A549 (cell line): ENCODE measurements around the gene DEDD2. TPM values are rescaled to one million over a fixed set of nuclear protein-coding genes. Genes with fewer than 3 reads are reported as not detected.
A peak's percentile ranks its signal among the peaks of the same experiment; 100 is the strongest.

Source experiments
- ATAC-seq, 2 experiments: fragments of 200-7000 bp in 1 of 2; fragments of >200 bp in 1 of 2; cut with Nextera tagmentation in 1 of 2; cut with Tn5 transposase in 1 of 2; 3 replicates each; pipeline versions ENCODE4 v1.8.0 to v1.9.1; 2018 to 2020; ENCODE audit warnings: mild to moderate bottlenecking in 1 of 2, moderate library complexity in 1 of 2
- CTCF ChIA-PET: fragments of 300-600 bp; sonication (Branson Sonifier 250); formaldehyde crosslinking; extraction: SDS; loops from one replicate; lab custom pipeline; 2021; ENCODE audit warnings: antibody characterized with exemption, inconsistent platforms; lab: Yijun Ruan, JAX
- POLR2A ChIA-PET: fragments of 350-600 bp; formaldehyde crosslinking; extraction: SDS; loops from one replicate; lab custom pipeline; 2021; ENCODE audit warnings: antibody characterized with exemption, inconsistent platforms; lab: Yijun Ruan, JAX
- DNase-seq, 2 experiments: peaks; one replicate each; pipeline versions ENCODE4 v3.0.0 to v3.0.0-alpha.2; 2011 to 2016; ENCODE audit warnings: low read depth in 1 of 2, low spot score in 1 of 2
- FAIRE-seq: peaks from 2 replicates; lab custom pipeline; 2011; peaks lifted over from hg19 to GRCh38; lab: Jason Lieb, UNC
- H3K27ac ChIP-seq, 2 experiments: fragments of >200 bp; sonication (Bioruptor Twin); formaldehyde crosslinking; 3 replicates each; pipeline ENCODE4 v1.5.1; 2016 to 2017
- H3K4me1 ChIP-seq: fragments of >200 bp; sonication (Bioruptor Twin); formaldehyde crosslinking; 3 replicates; pipeline ENCODE4 v1.6.1; 2016
- H3K4me2 ChIP-seq: fragments of >200 bp; sonication (Bioruptor Twin); formaldehyde crosslinking; 3 replicates; pipeline ENCODE4 v1.6.1; 2016
- H3K4me3 ChIP-seq: fragments of >200 bp; sonication (Bioruptor Twin); formaldehyde crosslinking; 3 replicates; pipeline ENCODE4 v1.5.1; 2016
- H3K9me3 ChIP-seq: fragments of >200 bp; sonication (Bioruptor Twin); formaldehyde crosslinking; 3 replicates; pipeline ENCODE4 v1.6.1; 2016
- CBX2 ChIP-seq: fragments of 200-600 bp; sonication (generic); IDR thresholded peaks from 2 replicates; pipeline ENCODE4 v1.6.1; 2016; ENCODE audit warnings: low read depth, mild to moderate bottlenecking, borderline replicate concordance
- CBX8 ChIP-seq: fragments of 200-600 bp; sonication (generic); IDR thresholded peaks from 2 replicates; pipeline ENCODE4 v1.6.1; 2016
- CHD2 ChIP-seq: fragments of 150-350 bp; IDR thresholded peaks from 2 replicates; pipeline ENCODE4 v1.6.1; 2014; ENCODE audit warnings: low read length; ENCODE audit not compliant: partially characterized antibody
- EHF ChIP-seq: fragments of 250-450 bp; sonication (Bioruptor Pico); IDR thresholded peaks from 2 replicates; pipeline ENCODE4 v1.5.0; 2020; ENCODE audit warnings: mild to moderate bottlenecking
- EP300 ChIP-seq, 2 experiments: fragments of >200 bp; sonication (Bioruptor Twin); formaldehyde crosslinking; IDR thresholded peaks; 2 replicates in 1 of 2; 3 replicates in 1 of 2; pipeline ENCODE4 v1.6.1; 2016 to 2017
- HDAC2 ChIP-seq: fragments of 200-600 bp; sonication (generic); IDR thresholded peaks from 2 replicates; pipeline ENCODE4 v1.6.1; 2016
- HEYL ChIP-seq: fragments of 250-450 bp; sonication (Bioruptor Pico); IDR thresholded peaks from 2 replicates; pipeline ENCODE4 v1.8.0; 2021; ENCODE audit warnings: mild to moderate bottlenecking, moderate library complexity
- HOXB5 ChIP-seq: fragments of 250-450 bp; sonication (Bioruptor Pico); IDR thresholded peaks from 2 replicates; pipeline ENCODE4 v1.5.0; 2020; ENCODE audit warnings: mild to moderate bottlenecking, moderate library complexity
- JUN ChIP-seq, 2 experiments: fragments of >200 bp; sonication (Bioruptor Twin); formaldehyde crosslinking; IDR thresholded peaks; 2 replicates in 1 of 2; 3 replicates in 1 of 2; pipeline ENCODE4 v1.6.1; 2016 to 2017
- KDM5A ChIP-seq: fragments of 200-600 bp; sonication (generic); IDR thresholded peaks from 2 replicates; pipeline ENCODE4 v1.6.1; 2016; ENCODE audit warnings: antibody characterized with exemption, mild to moderate bottlenecking
- MAFK ChIP-seq: fragments of 450-650 bp; IDR thresholded peaks from 2 replicates; pipeline ENCODE4 v1.6.1; 2014; ENCODE audit not compliant: partially characterized antibody
- MYC ChIP-seq: IDR thresholded peaks from 2 replicates; pipeline ENCODE4 v1.6.1; 2012; ENCODE audit warnings: mild to moderate bottlenecking, inconsistent platforms, low read length, improper control_type of control experiment, borderline replicate concordance
- NFE2L2 ChIP-seq: fragments of 150-350 bp; conservative IDR thresholded peaks from 2 replicates; pipeline ENCODE4 v1.6.1; 2014; ENCODE audit warnings: low read length
- NR3C1 ChIP-seq: fragments of >200 bp; sonication (Bioruptor Twin); formaldehyde crosslinking; IDR thresholded peaks from 3 replicates; pipeline ENCODE4 v1.6.1; 2017
- PHF8 ChIP-seq: fragments of 200-600 bp; sonication (generic); IDR thresholded peaks from 2 replicates; pipeline ENCODE4 v1.6.1; 2016; ENCODE audit warnings: low read depth, mild to moderate bottlenecking, antibody characterized with exemption, moderate library complexity, borderline replicate concordance
- POLR2A ChIP-seq: IDR thresholded peaks from 2 replicates; pipeline ENCODE4 v1.6.1; 2012; ENCODE audit warnings: mild to moderate bottlenecking, low read length
- RAD21 ChIP-seq, 2 experiments: fragments of >200 bp in 1 of 2; sonication (Bioruptor Twin) in 1 of 2; formaldehyde crosslinking in 1 of 2; IDR thresholded peaks in 1 of 2; conservative IDR thresholded peaks in 1 of 2; 2 replicates in 1 of 2; 3 replicates in 1 of 2; pipeline ENCODE4 v1.6.1; 2012 to 2018; ENCODE audit warnings: inconsistent platforms in 1 of 2
- RCOR1 ChIP-seq: fragments of 150-350 bp; IDR thresholded peaks from 2 replicates; pipeline ENCODE4 v1.6.1; 2014; ENCODE audit warnings: antibody characterized with exemption, low read length, low read depth
- RFX5 ChIP-seq: fragments of 450-650 bp; IDR thresholded peaks from 2 replicates; pipeline ENCODE4 v1.7.1; 2014; ENCODE audit warnings: antibody characterized with exemption, mild to moderate bottlenecking, moderate library complexity
- RNF2 ChIP-seq: fragments of 200-600 bp; sonication (generic); IDR thresholded peaks from 2 replicates; pipeline ENCODE4 v1.6.1; 2016; ENCODE audit warnings: low read depth, mild to moderate bottlenecking, antibody characterized with exemption, moderate library complexity, borderline replicate concordance
- SREBF2 ChIP-seq: fragments of 450-650 bp; IDR thresholded peaks from 2 replicates; pipeline ENCODE4 v1.6.1; 2014; ENCODE audit warnings: mild to moderate bottlenecking, moderate library complexity
- TFCP2L1 ChIP-seq: fragments of 250-450 bp; sonication (Bioruptor Pico); IDR thresholded peaks from 2 replicates; pipeline ENCODE4 v1.5.0; 2021; ENCODE audit warnings: mild to moderate bottlenecking
- TP53 ChIP-seq: fragments of 250-450 bp; sonication (Bioruptor Pico); IDR thresholded peaks from 2 replicates; pipeline ENCODE4 v1.5.0; 2021; ENCODE audit warnings: mild to moderate bottlenecking, moderate library complexity
- ZC3H11A ChIP-seq: fragments of 450-650 bp; IDR thresholded peaks from 2 replicates; pipeline ENCODE4 v1.6.1; 2014; ENCODE audit warnings: antibody characterized with exemption, mild to moderate bottlenecking
- ZNF302 ChIP-seq: fragments of 250-450 bp; sonication (Bioruptor Pico); IDR thresholded peaks from 2 replicates; pipeline ENCODE4 v1.9.0; 2021; ENCODE audit warnings: inconsistent platforms, mild to moderate bottlenecking, moderate library complexity
- ZSCAN20 ChIP-seq: fragments of 250-450 bp; sonication (Bioruptor Pico); IDR thresholded peaks from 2 replicates; pipeline ENCODE4 v1.8.0; 2022; ENCODE audit warnings: mild to moderate bottlenecking, moderate library complexity
- WGBS: methylation state at CpG from one replicate; pipeline ENCODE4 v1.1.6; 2017; ENCODE audit errors: missing lambda C conversion rate; 5-methylcytosine and 5-hydroxymethylcytosine counted together
- polyA plus RNA-seq, 4 experiments: library from polyadenylated mRNA; depleted of rRNA in 3 of 4; stranded (reverse); fragments of >200 nt; fragmentation: RNase III in 1 of 4; extraction: RNeasy Plus Mini Kit Qiagen cat#74134 plus additional on column Dnase treatment in 1 of 4; gene quantifications; 2 replicates in 3 of 4; 3 replicates in 1 of 4; pipeline ENCODE4 v1.2.3, GENCODE V29; 2011 to 2017
- TF ChIP-seq, protein P1 (sequence below): fragments of >200 bp; sonication (Bioruptor Twin); formaldehyde crosslinking; IDR thresholded peaks from 3 replicates; pipeline ENCODE4 v1.6.1; 2016
- TF ChIP-seq, protein P2 (sequence below): fragments of >200 bp; sonication (Bioruptor Twin); formaldehyde crosslinking; IDR thresholded peaks from 3 replicates; pipeline ENCODE4 v1.5.1; 2016
- TF ChIP-seq, protein P3 (sequence below): IDR thresholded peaks from 2 replicates; pipeline ENCODE4 v1.6.1; 2012
- TF ChIP-seq, protein P4 (sequence below): fragments of 450-650 bp; IDR thresholded peaks from 2 replicates; pipeline ENCODE4 v1.6.1; 2014; ENCODE audit warnings: antibody characterized with exemption
- TF ChIP-seq, protein P5 (sequence below): fragments of 150-350 bp; IDR thresholded peaks from 2 replicates; pipeline ENCODE4 v1.6.1; 2014; ENCODE audit warnings: low read depth, mild to moderate bottlenecking, low read length

The DEDD2 gene
- polyA plus RNA-seq, 2 of the 4 experiments (the other 2 are of a cell fraction), result 30.8 to 54.1 TPM

DNA sequence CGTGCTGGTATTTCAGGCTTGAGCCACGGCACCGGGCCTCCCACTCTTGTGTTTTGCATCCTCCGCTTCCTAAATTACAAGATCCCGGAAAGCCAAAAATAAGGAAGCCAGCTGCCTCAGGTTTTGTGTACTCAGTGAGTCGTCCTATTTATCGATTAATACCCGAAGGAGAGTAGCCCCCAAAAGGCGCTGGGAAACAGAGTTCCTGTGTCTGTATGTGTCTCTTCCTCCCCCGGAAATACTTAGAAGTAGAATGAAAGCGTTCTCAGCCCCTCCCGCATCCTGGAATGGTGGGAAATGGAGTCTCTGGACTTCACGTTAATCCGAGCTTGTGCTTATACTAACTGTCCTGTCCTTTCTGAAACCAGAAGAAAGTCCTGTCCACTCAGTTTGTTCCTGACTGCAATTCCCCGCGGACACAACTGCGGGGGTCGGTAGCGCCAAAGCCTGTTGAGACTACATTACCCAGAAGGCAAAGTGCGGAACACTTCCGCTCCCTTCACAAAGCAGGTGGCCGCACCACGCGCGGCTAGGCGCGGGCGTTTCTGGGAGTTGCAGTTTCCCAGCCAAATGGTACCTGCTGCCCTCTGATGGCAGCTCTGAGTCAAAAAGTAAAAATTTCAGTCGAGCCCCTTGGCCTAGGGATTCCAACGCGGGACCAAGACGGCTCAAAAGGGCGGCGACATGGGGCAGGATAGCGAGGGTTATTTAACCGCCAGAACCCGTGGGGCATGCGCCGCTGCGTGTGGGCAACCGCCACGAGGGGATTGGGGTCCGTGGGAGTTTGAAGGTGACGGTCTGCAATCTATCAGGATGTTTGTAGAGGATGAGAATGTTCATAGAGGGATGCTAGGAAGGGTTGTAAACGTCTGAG lies 27.1 kb upstream of the DEDD2 start (continued):
- TF ChIP-seq, protein P1, sequence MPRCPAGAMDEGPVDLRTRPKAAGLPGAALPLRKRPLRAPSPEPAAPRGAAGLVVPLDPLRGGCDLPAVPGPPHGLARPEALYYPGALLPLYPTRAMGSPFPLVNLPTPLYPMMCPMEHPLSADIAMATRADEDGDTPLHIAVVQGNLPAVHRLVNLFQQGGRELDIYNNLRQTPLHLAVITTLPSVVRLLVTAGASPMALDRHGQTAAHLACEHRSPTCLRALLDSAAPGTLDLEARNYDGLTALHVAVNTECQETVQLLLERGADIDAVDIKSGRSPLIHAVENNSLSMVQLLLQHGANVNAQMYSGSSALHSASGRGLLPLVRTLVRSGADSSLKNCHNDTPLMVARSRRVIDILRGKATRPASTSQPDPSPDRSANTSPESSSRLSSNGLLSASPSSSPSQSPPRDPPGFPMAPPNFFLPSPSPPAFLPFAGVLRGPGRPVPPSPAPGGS, result peak; percentile 52; the same call in 1 of the 3 replicates
- TF ChIP-seq SREBF2 (no peak), MAFK (peak; percentile 2), TFCP2L1 (0 out of 2 replicates have a peak, but pooled peaks have one; percentile 47), RFX5 (peak; percentile 47; the same call in 1 of the 2 replicates), NR3C1 (no peak), POLR2A (peak; percentile 18; the same call in 1 of the 2 replicates), CHD2 (peak; percentile 22), EP300 (IDR thresholded peaks at IDR 0.05) (no peak; a peak in 1 of 5 replicates), TP53 (CRISPR knock-in tag) (peak; percentile 84; the same call in 1 of the 2 replicates)
- TF ChIP-seq, protein P2, sequence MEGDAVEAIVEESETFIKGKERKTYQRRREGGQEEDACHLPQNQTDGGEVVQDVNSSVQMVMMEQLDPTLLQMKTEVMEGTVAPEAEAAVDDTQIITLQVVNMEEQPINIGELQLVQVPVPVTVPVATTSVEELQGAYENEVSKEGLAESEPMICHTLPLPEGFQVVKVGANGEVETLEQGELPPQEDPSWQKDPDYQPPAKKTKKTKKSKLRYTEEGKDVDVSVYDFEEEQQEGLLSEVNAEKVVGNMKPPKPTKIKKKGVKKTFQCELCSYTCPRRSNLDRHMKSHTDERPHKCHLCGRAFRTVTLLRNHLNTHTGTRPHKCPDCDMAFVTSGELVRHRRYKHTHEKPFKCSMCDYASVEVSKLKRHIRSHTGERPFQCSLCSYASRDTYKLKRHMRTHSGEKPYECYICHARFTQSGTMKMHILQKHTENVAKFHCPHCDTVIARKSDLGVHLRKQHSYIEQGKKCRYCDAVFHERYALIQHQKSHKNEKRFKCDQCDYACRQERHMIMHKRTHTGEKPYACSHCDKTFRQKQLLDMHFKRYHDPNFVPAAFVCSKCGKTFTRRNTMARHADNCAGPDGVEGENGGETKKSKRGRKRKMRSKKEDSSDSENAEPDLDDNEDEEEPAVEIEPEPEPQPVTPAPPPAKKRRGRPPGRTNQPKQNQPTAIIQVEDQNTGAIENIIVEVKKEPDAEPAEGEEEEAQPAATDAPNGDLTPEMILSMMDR, result peak; percentile 86
- TF ChIP-seq, protein P3, sequence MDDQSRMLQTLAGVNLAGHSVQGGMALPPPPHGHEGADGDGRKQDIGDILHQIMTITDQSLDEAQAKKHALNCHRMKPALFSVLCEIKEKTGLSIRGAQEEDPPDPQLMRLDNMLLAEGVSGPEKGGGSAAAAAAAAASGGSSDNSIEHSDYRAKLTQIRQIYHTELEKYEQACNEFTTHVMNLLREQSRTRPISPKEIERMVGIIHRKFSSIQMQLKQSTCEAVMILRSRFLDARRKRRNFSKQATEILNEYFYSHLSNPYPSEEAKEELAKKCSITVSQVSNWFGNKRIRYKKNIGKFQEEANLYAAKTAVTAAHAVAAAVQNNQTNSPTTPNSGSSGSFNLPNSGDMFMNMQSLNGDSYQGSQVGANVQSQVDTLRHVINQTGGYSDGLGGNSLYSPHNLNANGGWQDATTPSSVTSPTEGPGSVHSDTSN, result peak; percentile 83

DNA sequence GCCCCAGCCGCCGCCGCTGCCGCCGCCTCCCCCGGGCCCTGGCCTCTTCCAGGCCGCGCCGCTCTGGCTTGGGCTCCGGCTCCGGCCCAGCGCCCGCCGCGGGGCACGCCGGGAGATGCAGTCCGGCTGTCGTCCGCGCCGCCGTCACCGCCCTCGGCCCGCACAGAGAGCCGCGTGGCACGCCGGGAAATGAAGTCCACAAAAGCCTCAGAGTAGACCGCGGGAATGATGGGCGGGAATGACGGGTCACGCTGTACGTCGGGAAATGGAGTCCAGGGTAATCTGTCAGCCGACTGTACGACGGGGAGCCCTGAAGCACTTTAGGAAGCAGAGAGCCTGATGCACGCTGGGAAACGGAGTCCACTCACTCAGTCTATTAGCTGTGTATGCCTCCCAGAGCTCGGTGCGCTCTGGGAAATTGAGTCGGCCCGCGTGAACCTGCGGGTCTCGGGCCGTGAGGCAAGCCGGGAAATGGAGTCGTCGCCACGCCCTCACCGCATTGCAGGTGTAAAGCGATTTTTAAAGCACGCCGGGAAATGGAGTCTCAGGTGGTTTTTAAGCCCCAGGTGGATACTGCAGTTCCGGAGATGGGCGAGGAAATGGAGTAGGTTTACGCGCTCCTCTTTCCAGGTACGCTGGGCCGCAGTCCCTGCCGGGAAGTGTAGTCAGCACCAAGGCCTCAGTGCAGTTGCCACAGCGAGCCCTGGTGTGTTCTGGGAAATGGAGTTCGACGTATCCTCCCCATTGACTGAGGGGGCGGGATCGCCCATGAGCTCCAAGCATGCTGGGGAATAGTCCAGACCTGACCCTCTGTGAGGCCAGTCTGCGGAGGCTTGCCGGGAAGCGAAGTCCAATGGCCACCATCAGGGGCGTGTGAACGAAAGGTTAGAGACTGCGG lies 25.3 kb upstream of the DEDD2 start, which contains the start of gene GSK3A:
GSK3A (minus strand) TSS at position 91 of the 898 bp plus-strand sequence. CDS start 137 bp downstream, outside the sequence.
- H3K4me3 ChIP-seq, result peak within 1 kb of the TSS; percentile 65
- ATAC-seq (peak; percentile 74 to 88), DNase-seq (peak; percentile 100), FAIRE-seq (peak; percentile 100)
- peaks cover 42% of the 10 kb centered on the region for H3K4me1 ChIP-seq
- H3K27ac ChIP-seq, result peak within 1 kb of the TSS; percentile 87 to 90
- POLR2A ChIA-PET, result interaction anchor here (0.5 to 3.9 kb wide), 33 partner anchors 9 to 1777 kb away, joined by 3 to 56 read pairs (median 5); partner anchors contain the start of genes BLVRB, CIC, ERF and PAFAH1B3
- H3K4me2 ChIP-seq, result peak within 1 kb of the TSS; percentile 95
- CTCF ChIA-PET, result interaction anchor here (0.9 to 21.7 kb wide), 17 partner anchors 8 to 196 kb away, joined by 3 to 616 read pairs (median 8); partner anchors contain the start of genes CIC, ERF, PAFAH1B3 and POU2F2
- no peaks in the 10 kb centered on the region for H3K9me3 ChIP-seq
- WGBS, result 2% methylated on average over 64 of the region's 76 CpGs
- TF ChIP-seq HDAC2 (no peak), ZSCAN20 (CRISPR knock-in tag) (no peak), RCOR1 (0 out of 2 replicates have a peak, but pooled peaks have one; percentile 31), MYC (peak; percentile 82), EHF (CRISPR knock-in tag) (no peak), RNF2 (no peak), HOXB5 (CRISPR knock-in tag) (peak; percentile 73; the same call in 1 of the 2 replicates), NFE2L2 (0 out of 2 replicates have a peak, but pooled peaks have one; percentile 1), CBX8 (no peak), PHF8 (no peak), TP53 (CRISPR knock-in tag) (no peak), JUN (IDR thresholded peaks at IDR 0.05) (peak; percentile 34 to 97; a peak in 4 of 5 replicates), RAD21 (conservative IDR thresholded peaks at IDR 0.05 in 1 of 2, IDR thresholded peaks at IDR 0.05 in 1 of 2) (0 out of 5 replicates have a peak, but pooled peaks of 1 of the 2 experiments have one; percentile 3), RFX5 (no peak; the same call in 1 of the 2 replicates), CBX2 (no peak), HEYL (CRISPR knock-in tag) (no peak), KDM5A (no peak), TFCP2L1 (no peak), ZNF302 (CRISPR knock-in tag) (no peak), ZC3H11A (no peak)
- TF ChIP-seq, protein P4, sequence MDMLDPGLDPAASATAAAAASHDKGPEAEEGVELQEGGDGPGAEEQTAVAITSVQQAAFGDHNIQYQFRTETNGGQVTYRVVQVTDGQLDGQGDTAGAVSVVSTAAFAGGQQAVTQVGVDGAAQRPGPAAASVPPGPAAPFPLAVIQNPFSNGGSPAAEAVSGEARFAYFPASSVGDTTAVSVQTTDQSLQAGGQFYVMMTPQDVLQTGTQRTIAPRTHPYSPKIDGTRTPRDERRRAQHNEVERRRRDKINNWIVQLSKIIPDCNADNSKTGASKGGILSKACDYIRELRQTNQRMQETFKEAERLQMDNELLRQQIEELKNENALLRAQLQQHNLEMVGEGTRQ, result no peak
- TF ChIP-seq, protein P5, sequence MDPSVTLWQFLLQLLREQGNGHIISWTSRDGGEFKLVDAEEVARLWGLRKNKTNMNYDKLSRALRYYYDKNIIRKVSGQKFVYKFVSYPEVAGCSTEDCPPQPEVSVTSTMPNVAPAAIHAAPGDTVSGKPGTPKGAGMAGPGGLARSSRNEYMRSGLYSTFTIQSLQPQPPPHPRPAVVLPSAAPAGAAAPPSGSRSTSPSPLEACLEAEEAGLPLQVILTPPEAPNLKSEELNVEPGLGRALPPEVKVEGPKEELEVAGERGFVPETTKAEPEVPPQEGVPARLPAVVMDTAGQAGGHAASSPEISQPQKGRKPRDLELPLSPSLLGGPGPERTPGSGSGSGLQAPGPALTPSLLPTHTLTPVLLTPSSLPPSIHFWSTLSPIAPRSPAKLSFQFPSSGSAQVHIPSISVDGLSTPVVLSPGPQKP, result no peak
